SIG-M5 treated with dmso at 0.1 percent for 504 hours (cell line): ENCODE measurements around the gene NLK.

ENCODE experiments used
- DNase-seq: peaks from one replicate; lab custom pipeline; 2025; ENCODE audit not compliant: unreplicated experiment; lab: John Stamatoyannopoulos, UW

NLK gene

DNA sequence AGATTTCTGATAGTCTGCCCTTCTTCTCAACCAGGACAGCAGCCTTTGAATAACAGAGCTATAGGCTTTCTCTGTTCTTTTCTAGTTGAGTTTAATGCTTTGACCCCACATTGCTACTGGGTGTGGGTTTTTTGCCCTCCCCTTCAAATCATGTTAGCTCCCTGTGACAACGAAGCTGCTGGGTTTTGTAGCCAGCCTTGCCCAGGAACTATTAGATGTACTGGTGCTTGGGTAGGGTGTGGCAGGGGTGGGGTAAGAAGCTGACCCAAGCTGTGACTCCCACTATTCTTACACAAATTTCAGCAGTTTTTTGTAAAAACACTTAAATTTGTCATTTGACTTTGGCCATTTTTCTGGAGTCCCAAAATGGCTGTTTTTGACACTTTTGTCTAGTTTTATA, 69.7 kb downstream of the NLK start:
- DNase-seq: no peak

DNA sequence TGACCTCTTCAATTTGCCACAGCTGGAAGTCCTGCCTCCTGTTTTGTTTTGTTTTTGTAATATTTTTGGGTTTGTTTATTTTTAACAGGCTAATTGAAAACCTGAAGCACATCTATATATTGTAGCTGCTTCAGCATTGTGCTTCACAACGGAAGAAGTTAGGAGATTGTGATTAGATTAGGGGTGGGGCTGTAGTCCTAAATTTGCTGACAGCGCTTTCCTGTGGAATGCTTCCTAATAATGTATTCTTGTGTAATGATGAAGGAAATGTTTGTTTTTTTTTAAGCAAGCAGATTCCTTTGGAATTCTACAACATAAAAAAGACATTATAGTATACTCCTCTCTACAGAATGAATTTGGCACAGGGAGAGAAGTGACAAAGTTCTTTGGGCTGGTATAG, 70.1 kb downstream of the NLK start:
- no peak for DNase-seq

GRCh38 chr17:28113269-28113668, 70.8 kb downstream of the NLK start:
- no peak for DNase-seq

DNA sequence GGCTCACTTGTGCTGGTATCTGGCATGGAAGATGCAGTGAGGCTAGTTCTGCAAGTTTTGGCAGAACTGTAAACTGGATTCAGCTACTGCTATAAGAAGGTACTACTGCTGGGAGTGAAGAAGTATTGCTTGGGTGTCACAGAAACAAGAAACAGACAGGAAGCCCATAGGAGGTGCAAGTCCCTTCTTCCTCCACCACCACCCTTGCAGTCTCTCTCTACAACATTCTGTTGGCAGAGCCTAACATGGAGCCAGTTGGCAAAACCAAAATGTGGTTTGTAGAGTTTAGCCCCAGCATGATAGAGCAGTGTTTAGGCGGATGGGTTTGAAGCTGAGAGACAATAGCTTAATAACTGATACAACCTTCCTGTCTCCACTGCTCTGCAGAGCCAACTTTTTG, 72.6 kb downstream of the NLK start:
- no peak for DNase-seq

DNA sequence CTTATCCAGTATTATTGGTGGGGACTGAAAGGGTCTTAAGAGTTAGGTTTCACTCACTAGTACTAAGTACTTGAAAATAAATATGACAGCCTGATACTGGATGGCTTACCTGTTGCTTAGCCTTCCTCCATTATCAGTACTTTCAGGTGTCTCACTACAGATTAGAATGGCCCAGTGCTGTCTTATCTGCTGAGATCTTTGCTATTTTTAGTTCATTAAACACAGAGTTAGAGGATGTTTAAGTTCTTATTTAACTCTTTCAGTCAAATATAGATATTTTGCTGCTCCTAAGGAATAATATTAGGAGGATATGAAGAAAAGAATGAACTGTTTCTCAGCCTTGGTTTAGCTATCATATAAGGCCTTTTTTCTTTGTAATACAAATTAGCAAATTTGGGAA, 74.8 kb downstream of the NLK start:
- DNase-seq: no peak

GRCh38 chr17:28118362-28118761, 75.9 kb downstream of the NLK start:
- no peak for DNase-seq

GRCh38 chr17:28119046-28119445, 76.6 kb downstream of the NLK start:
- DNase-seq: no peak

GRCh38 chr17:28119560-28119959, 77.1 kb downstream of the NLK start:
- DNase-seq: no peak

DNA sequence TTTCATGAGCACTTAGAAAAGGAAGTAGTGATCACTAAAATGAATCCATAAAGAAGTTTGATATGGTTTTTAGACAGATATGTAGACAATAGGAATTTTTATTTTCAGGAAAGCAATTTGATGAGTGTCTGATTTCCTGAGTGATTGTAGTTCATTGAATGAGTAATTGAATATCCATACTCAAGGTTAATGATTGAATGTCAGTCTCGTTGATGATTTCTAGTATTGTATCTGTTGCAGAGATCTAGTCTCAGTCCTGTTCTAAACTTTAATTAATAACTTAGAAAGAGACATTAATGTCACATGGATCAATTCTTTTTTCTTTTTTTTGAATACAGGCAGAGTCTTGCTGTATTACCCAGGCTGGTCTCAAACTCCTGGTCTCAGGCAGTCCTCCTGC, 78.3 kb downstream of the NLK start:
- no peak for DNase-seq

- no peak for DNase-seq
These were observed 82.5 kb downstream of the NLK start for GRCh38 chr17:28124962-28125361.

- no peak for DNase-seq
These were observed 83.3 kb downstream of the NLK start for GRCh38 chr17:28125526-28126378.

- no peak for DNase-seq
These were observed 84.7 kb downstream of the NLK start for GRCh38 chr17:28127196-28127595.

GRCh38 chr17:28128779-28129178, 86.3 kb downstream of the NLK start:
- DNase-seq: no peak

DNA sequence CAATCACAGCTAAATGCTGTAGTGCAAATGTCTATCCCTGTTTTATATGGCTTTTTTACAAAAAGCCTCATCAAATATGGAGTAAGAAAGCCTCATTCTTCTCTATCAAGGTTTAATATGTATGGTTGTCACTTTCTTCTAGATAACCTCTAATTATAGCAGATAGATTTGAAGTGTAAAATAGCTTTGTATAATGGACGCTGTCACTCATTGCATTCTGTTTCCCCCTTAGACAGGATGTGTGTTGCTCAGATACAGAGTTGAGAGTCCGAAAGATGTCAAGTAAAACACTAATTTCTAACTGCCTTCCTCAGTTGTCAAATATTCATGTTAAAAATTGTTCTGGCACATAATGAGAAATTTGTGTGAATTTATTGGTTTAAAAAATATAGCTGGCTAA, 88.0 kb downstream of the NLK start:
- no peak for DNase-seq

- DNase-seq: no peak
These were observed 89.1 kb downstream of the NLK start for GRCh38 chr17:28131599-28131998.

DNA sequence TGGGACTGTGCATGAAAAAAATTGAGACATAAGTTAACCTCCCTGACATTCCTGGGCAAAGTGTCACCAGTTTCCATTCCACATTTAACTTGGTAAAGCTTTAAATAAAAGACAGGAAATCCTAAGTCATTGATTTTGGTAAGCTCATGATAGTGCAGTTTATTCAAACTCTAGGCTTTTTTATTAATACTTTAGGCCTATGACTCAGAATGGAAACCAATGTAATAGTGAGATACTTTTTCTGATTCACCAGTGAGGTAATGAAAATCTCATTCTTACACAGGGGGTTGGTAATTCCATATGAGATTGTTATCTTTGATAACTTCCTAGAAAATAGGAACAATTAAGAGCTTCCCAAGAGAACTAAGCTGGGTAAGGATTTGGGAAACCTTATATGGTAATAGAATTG, 91.1 kb downstream of the NLK start:
- DNase-seq: no peak

GRCh38 chr17:28136923-28137322, 94.4 kb downstream of the NLK start:
- DNase-seq: no peak

- no peak for DNase-seq
These were observed 97.3 kb downstream of the NLK start for GRCh38 chr17:28139822-28140221.

DNA sequence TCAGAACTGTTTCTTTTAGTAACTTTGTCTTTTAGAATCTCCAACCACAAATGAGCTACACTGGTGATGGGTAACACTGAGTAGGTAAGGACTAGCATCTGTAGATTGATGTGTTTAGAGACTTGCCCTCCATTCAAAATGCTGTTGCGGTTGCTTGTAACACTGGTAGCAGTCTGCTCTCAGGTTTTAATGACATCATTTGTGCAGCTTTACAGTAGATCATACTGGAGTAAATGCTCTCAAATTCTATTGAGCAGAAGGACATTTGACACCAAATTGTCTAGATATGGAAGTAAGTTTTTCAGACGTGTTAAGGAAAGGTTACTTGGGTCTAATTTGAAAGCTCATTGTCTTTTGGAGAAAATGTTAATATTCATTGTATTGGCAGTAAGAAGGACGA, 98.8 kb downstream of the NLK start:
- DNase-seq: no peak

GRCh38 chr17:28141773-28142172, 99.3 kb downstream of the NLK start:
- no peak for DNase-seq

DNA sequence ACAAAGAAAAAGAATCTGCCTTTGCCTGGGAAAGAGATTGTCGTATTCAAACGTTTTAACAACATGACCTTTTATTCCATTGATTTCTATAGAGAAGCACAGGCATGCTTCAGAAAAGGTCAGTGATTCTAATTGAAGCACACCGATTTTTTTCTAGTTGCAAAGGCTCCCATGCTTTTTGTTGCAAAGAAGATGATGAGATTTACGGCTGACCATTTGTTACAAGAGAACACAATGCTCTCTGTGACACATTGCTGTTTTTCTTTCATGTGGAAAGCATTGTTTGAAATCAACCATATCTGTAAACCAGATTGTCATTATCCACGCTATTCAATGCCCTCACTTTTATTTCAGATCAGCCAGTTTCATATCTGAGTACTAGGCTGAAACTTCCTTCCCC, 99.8 kb downstream of the NLK start:
- no peak for DNase-seq

- no peak for DNase-seq
These were observed 101.5 kb downstream of the NLK start for GRCh38 chr17:28144019-28144418.

DNA sequence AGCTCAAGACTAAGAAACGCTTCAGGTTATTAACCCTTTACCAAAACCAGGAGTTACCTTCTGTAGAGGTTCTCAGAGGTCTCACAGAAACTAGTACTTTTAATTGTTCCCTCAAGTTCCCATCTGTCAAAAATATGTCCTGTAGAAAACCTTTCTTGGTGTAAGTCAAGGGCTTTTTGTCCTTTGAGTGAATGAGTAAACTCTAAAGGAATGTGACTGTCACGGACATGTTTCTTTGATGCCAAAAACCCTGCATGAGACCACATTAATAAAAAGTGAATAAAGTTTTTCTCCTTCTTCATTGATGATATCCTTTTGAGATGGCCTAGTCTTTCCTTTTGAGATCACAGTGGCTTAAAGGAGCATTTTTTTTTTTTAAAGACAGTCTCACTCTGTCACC, 102.9 kb downstream of the NLK start:
- no peak for DNase-seq
